ENCODE results near the gene VPS8.
A peak's percentile ranks its signal among the peaks of the same experiment; 100 is the strongest.

The VPS8 gene

GRCh38 chr3:185062191-185062590 lies 250.2 kb downstream of the VPS8 start:
- DNase-seq, result no peak

- no peak for DNase-seq
These were observed 251.5 kb downstream of the VPS8 start for GRCh38 chr3:185063431-185063830.

- no peak for DNase-seq
These were observed 253.1 kb downstream of the VPS8 start for GRCh38 chr3:185065059-185065458.

GRCh38 chr3:185066251-185066650 lies 254.3 kb downstream of the VPS8 start:
- DNase-seq, result no peak

- no peak for DNase-seq
These were observed 255.2 kb downstream of the VPS8 start for GRCh38 chr3:185067173-185067572.

- no peak for DNase-seq
These were observed 257.4 kb downstream of the VPS8 start for GRCh38 chr3:185069037-185070030.

GRCh38 chr3:185070491-185071286 lies 258.7 kb downstream of the VPS8 start:
- DNase-seq, result no peak

GRCh38 chr3:185071287-185071800 lies 259.4 kb downstream of the VPS8 start:
- DNase-seq, result no peak

- DNase-seq, result no peak
These were observed 263.6 kb downstream of the VPS8 start for GRCh38 chr3:185075547-185075946.

- DNase-seq, result no peak
These were observed 264.3 kb downstream of the VPS8 start for GRCh38 chr3:185076219-185076618.

- DNase-seq, result no peak
These were observed 267.7 kb downstream of the VPS8 start for GRCh38 chr3:185079625-185080024.

GRCh38 chr3:185081521-185081920 lies 269.6 kb downstream of the VPS8 start:
- DNase-seq, result no peak

GRCh38 chr3:185082149-185082548 lies 270.2 kb downstream of the VPS8 start:
- DNase-seq, result no peak

GRCh38 chr3:185082829-185083228 lies 270.9 kb downstream of the VPS8 start:
- no peak for DNase-seq

- DNase-seq, result no peak
These were observed 272.4 kb downstream of the VPS8 start for GRCh38 chr3:185084402-185084801.

- no peak for DNase-seq
These were observed 272.9 kb downstream of the VPS8 start for GRCh38 chr3:185084901-185085300.

- DNase-seq, result no peak
These were observed 275.5 kb downstream of the VPS8 start for GRCh38 chr3:185087419-185087818.

- DNase-seq, result no peak
These were observed 277.4 kb downstream of the VPS8 start for GRCh38 chr3:185089343-185089742.

- no peak for DNase-seq
These were observed 277.8 kb downstream of the VPS8 start for GRCh38 chr3:185089751-185090150.

GRCh38 chr3:185090811-185091210 lies 278.8 kb downstream of the VPS8 start:
- DNase-seq, result no peak

GRCh38 chr3:185093116-185093515 lies 281.1 kb downstream of the VPS8 start:
- no peak for DNase-seq

GRCh38 chr3:185094697-185095096 lies 282.7 kb downstream of the VPS8 start:
- peak; percentile 56 for DNase-seq

All from eye (tissue), 1 donor.